Transverse colon (tissue), 4 donors: Measurements from ENCODE around the gene CEND1. TPM values are rescaled to one million over a fixed set of nuclear protein-coding genes. Genes with fewer than 3 reads are reported as not detected.
"Not testable (repeated sequence)": the region's sequence is repeated elsewhere in the genome, so short reads cannot be mapped to it uniquely, and the experiment has no call there.

ENCODE experiments used
- DNase-seq: peaks from one replicate; pipeline ENCODE4 v3.0.0-alpha.2; 2019
- H3K27ac ChIP-seq, 4 donors: fragments of 200-600 bp; sonication (generic); 2 replicates each; pipeline ENCODE4 v1.5.1; 2016 to 2018; ENCODE audit warnings: inconsistent platforms in 4 of 4
- H3K27me3 ChIP-seq: fragments of 200-600 bp; sonication (generic); 2 replicates; pipeline ENCODE4 v1.5.1; 2017; ENCODE audit warnings: inconsistent platforms
- H3K36me3 ChIP-seq, 4 donors: fragments of 200-600 bp; sonication (generic); 2 replicates each; pipeline ENCODE4 v1.5.1; 2017 to 2019; ENCODE audit warnings: inconsistent platforms in 4 of 4
- H3K4me1 ChIP-seq, 4 donors: fragments of 200-600 bp; sonication (generic); 2 replicates each; pipeline ENCODE4 v1.5.1; 2017 to 2020; ENCODE audit warnings: inconsistent platforms in 4 of 4
- H3K4me3 ChIP-seq, 4 donors: fragments of 200-600 bp; sonication (generic); 1 replicate in 1 of 4; 2 replicates in 3 of 4; pipeline versions ENCODE4 v1.5.1 to v1.6.1; 2017 to 2019; ENCODE audit warnings: inconsistent platforms in 4 of 4
- H3K9me3 ChIP-seq, 2 donors: fragments of 200-600 bp; sonication (generic); 2 replicates each; pipeline ENCODE4 v1.5.1; 2017 to 2019; ENCODE audit warnings: inconsistent platforms in 2 of 2
- EP300 ChIP-seq: sonication (generic); formaldehyde crosslinking; IDR thresholded peaks from one replicate; pipeline ENCODE4 v1.6.1; 2017; ENCODE audit warnings: antibody characterized with exemption, low read depth
- POLR2A ChIP-seq: fragments of 450-650 bp; IDR thresholded peaks from one replicate; pipeline ENCODE4 v1.6.1; 2016; ENCODE audit warnings: antibody characterized with exemption, mild to moderate bottlenecking, moderate library complexity
- POLR2AphosphoS5 ChIP-seq, 3 donors: sonication (generic); formaldehyde crosslinking; IDR thresholded peaks; one replicate each; pipeline ENCODE4 v1.6.1; 2016; ENCODE audit warnings: antibody characterized with exemption in 3 of 3
- WGBS, 2 donors: methylation state at CpG; one replicate each; pipeline ENCODE4 v1.1.5; 2018; ENCODE audit warnings: low coverage in 1 of 2; 5-methylcytosine and 5-hydroxymethylcytosine counted together
- in situ Hi-C, 4 donors: fragments of 200-750 bp; cut with MboI; loops; one replicate each; pipeline versions ENCODE4 v1.15.0 to v1.15.1; 2017; ENCODE audit warnings: low sequenced_read_pairs in 3 of 4, low pct_ligation_motif_present in 1 of 4, low pct_unique_long_range_greater_than_20kb in 1 of 4
- intact Hi-C: fragments of 100-400 bp; cut with DNase I; formaldehyde crosslinking; loops from one replicate; pipeline ENCODE4 v1.15.1; 2023; ENCODE audit warnings: low total_unique reads
- total RNA-seq, 4 donors: library from RNA; depleted of rRNA; stranded (reverse); fragments of >200 nt; gene quantifications; one replicate each; pipeline ENCODE4 v1.1.0, GENCODE V29; 2016
- TF ChIP-seq, protein P1 (sequence below), 5 experiments: fragments of 200-600 bp in 3 of 5; fragments of 450-650 bp in 2 of 5; sonication (generic) in 3 of 5; IDR thresholded peaks; 1 replicate in 2 of 5; 2 replicates in 3 of 5; pipeline ENCODE4 v1.5.1; 2016 to 2017; ENCODE audit warnings: antibody characterized with exemption in 5 of 5, inconsistent platforms in 3 of 5, mild to moderate bottlenecking in 2 of 5, moderate library complexity in 1 of 5

Gene CEND1
- total RNA-seq, 4 donors from 2014 or later: 0.79 to 1.2 TPM; not detected in 2

GRCh38 chr11:746289-747157 lies 43.4 kb downstream of the CEND1 start:
- H3K27me3 ChIP-seq: no peaks in the 10 kb centered on the region
- H3K4me1 ChIP-seq: peaks cover 10 to 39% (median 28%) of the 10 kb centered on the region in 4 donors
- no peaks in the 10 kb centered on the region for H3K9me3 ChIP-seq
- DNase-seq: no peak
- intact Hi-C loops: no loop called here
- peak overlapping the region; percentile 45 to 96 (median 88) for H3K4me3 ChIP-seq
- no peaks in the 10 kb centered on the region for H3K36me3 ChIP-seq
- 39 to 85% methylated on average over 10 to 31 of the region's 46 CpGs for WGBS, 2 donors
- peak overlapping the region; percentile 84 to 90 (median 90) for H3K27ac ChIP-seq
- in situ Hi-C loops: no loop called here
- TF ChIP-seq, protein P1, sequence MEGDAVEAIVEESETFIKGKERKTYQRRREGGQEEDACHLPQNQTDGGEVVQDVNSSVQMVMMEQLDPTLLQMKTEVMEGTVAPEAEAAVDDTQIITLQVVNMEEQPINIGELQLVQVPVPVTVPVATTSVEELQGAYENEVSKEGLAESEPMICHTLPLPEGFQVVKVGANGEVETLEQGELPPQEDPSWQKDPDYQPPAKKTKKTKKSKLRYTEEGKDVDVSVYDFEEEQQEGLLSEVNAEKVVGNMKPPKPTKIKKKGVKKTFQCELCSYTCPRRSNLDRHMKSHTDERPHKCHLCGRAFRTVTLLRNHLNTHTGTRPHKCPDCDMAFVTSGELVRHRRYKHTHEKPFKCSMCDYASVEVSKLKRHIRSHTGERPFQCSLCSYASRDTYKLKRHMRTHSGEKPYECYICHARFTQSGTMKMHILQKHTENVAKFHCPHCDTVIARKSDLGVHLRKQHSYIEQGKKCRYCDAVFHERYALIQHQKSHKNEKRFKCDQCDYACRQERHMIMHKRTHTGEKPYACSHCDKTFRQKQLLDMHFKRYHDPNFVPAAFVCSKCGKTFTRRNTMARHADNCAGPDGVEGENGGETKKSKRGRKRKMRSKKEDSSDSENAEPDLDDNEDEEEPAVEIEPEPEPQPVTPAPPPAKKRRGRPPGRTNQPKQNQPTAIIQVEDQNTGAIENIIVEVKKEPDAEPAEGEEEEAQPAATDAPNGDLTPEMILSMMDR (IDR thresholded peaks at IDR 0.05): no peak
- TF ChIP-seq EP300 (no peak), POLR2AphosphoS5 (IDR thresholded peaks at IDR 0.05) (no peak), POLR2A (no peak)

DNA sequence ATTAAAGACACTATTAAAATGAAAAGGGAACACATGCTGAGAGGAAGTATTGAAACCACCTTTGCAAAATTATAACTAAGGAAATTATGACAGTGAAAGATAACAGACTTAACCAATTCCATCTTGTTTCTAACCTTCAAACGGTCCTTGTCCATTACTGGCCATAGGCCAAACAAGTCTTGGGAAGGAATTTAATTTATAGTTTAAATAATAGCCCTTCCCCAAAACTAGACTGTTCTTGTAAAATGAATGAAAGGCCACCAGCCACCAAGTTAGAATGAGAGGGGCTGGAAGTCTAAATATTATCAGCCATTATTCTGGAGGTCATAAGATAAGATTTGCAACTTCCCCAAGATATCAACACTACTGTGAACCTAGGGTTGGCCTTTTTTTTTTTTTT lies 44.5 kb downstream of the CEND1 start:
- TF ChIP-seq, protein P1 (IDR thresholded peaks at IDR 0.05): no peak
- TF ChIP-seq POLR2A (no peak), POLR2AphosphoS5 (IDR thresholded peaks at IDR 0.05) (no peak), EP300 (no peak)
- H3K27me3 ChIP-seq: no peaks in the 10 kb centered on the region
- no peaks in the 10 kb centered on the region for H3K9me3 ChIP-seq
- H3K36me3 ChIP-seq: no peaks in the 10 kb centered on the region
- intact Hi-C loops (no loop called here), in situ Hi-C loops (no loop called here)
- H3K27ac ChIP-seq: no peak overlapping the region
- H3K4me3 ChIP-seq: no peak overlapping the region
- WGBS, 2 donors: 0 to 34% methylated on average over 1 of the region's 1 CpG
- H3K4me1 ChIP-seq: peaks cover 10 to 33% (median 27%) of the 10 kb centered on the region in 4 donors
- DNase-seq: no peak

DNA sequence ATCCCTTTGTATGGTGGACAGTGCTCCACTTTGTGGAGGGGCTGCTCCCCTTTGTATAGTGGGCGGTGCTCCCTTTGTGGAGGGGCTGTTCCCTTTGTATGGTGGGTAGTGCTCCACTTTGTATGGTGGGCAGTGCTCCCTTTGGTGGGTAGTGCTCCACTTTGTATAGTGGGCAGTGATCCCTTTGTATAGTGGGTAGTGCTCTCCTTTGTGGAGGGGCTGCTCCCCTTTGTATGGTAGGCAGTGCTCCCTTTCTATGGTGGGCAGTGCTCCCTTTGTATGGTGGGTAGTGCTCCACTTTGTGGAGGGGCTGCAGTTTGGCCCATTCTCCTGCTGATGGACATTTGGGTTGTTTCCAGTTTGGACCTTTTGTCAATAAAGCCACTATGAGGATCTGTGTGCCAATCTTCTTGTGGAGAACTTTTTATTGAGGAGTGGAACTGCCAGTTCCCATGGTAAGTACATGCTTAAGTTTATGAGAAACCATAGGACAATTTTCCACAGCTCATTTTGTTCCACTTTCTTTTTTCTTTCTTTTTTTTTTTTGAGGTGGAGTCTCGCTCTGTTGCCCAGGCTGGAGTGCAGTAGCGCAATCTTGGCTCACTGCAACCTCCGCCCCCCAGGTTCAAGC lies 47.2 kb downstream of the CEND1 start:
- no peak overlapping the region for H3K27ac ChIP-seq
- peaks cover 0 to 8% (median 3%) of the 10 kb centered on the region in 4 donors for H3K4me1 ChIP-seq
- in situ Hi-C loops: no loop called here
- 90 to 100% methylated on average over 2 to 4 of the region's 4 CpGs for WGBS, 2 donors
- TF ChIP-seq POLR2AphosphoS5 (IDR thresholded peaks at IDR 0.05) (no peak), EP300 (no peak), POLR2A (no peak)
- TF ChIP-seq, protein P1 (IDR thresholded peaks at IDR 0.05): no peak
- H3K36me3 ChIP-seq: no peaks in the 10 kb centered on the region
- H3K9me3 ChIP-seq: no peaks in the 10 kb centered on the region
- intact Hi-C loops: no loop called here
- H3K27me3 ChIP-seq: peaks cover 9% of the 10 kb centered on the region
- no peak for DNase-seq
- no peak overlapping the region for H3K4me3 ChIP-seq

- intact Hi-C loops (no loop called here), in situ Hi-C loops (no loop called here)
- Histone ChIP-seq H3K4me3 (no peak overlapping the region), H3K9me3 (no peaks in the 10 kb centered on the region), H3K27me3 (peaks cover 14% of the 10 kb centered on the region), H3K36me3 (no peaks in the 10 kb centered on the region), H3K4me1 (peaks cover 0 to 10% (median 4%) of the 10 kb centered on the region in 4 donors), H3K27ac (no peak overlapping the region)
- WGBS, 2 donors: 74% methylated on average over 3 of the region's 3 CpGs; no CpG with 5 or more reads in 1 of the 2 donors
- DNase-seq: no peak
- no peak for TF ChIP-seq EP300
- TF ChIP-seq, protein P1 (IDR thresholded peaks at IDR 0.05): no peak
- no peak for TF ChIP-seq POLR2A
- no peak for TF ChIP-seq POLR2AphosphoS5 (IDR thresholded peaks at IDR 0.05)
Measured at GRCh38 chr11:742156-742546, 47.7 kb downstream of the CEND1 start.

GRCh38 chr11:737899-738298 lies 52.0 kb downstream of the CEND1 start:
- DNase-seq, H3K36me3 ChIP-seq, H3K9me3 ChIP-seq, intact Hi-C loops, H3K4me1 ChIP-seq, in situ Hi-C loops, H3K27ac ChIP-seq, H3K4me3 ChIP-seq: not testable (repeated sequence)
- H3K27me3 ChIP-seq: peaks cover 20% of the 10 kb centered on the region
- 47 to 48% methylated on average over 2 to 10 of the region's 10 CpGs for WGBS, 2 donors
